K562 (cell line): ENCODE data around the gene HAUS7. TPM values are rescaled to one million over a fixed set of nuclear protein-coding genes. Genes with fewer than 3 reads are reported as not detected.

Source experiments
- CEBPG ChIP-seq, 3 experiments: fragments of 200-800 bp in 1 of 3; sonication (Bioruptor generic) in 1 of 3; sonication (generic) in 1 of 3; formaldehyde crosslinking in 1 of 3; IDR thresholded peaks in 2 of 3; conservative IDR thresholded peaks in 1 of 3; 2 replicates each; pipeline versions ENCODE4 v1.6.1 to v1.8.0; 2016 to 2022; ENCODE audit warnings: missing compliant biosample characterization in 2 of 3, missing genetic modification characterization in 2 of 3, mild to moderate bottlenecking in 1 of 3, missing genetic modification reagents in 1 of 3
- CTCFL ChIP-seq: IDR thresholded peaks from 2 replicates; pipeline ENCODE4 v1.6.1; 2011; ENCODE audit warnings: borderline replicate concordance, low read depth, mild to moderate bottlenecking, moderate library complexity, low read length; ENCODE audit not compliant: insufficient read depth, poor library complexity, severe bottlenecking
- KLF16 ChIP-seq: IDR thresholded peaks from 2 replicates; pipeline ENCODE4 v1.6.1; 2016; ENCODE audit warnings: antibody characterized with exemption
- NFXL1 ChIP-seq: fragments of 450-650 bp; formaldehyde crosslinking; IDR thresholded peaks from 2 replicates; pipeline ENCODE4 v1.4.0; 2021; ENCODE audit warnings: mild to moderate bottlenecking
- REST ChIP-seq, 2 experiments: fragments of 450-650 bp; formaldehyde crosslinking in 1 of 2; IDR thresholded peaks; 2 replicates each; pipeline versions ENCODE4 v1.4.0 to v1.6.1; 2014 to 2020; ENCODE audit warnings: mild to moderate bottlenecking in 2 of 2, borderline replicate concordance in 1 of 2, low read depth in 1 of 2
- SP1 ChIP-seq: sonication (generic); formaldehyde crosslinking; IDR thresholded peaks from 2 replicates; pipeline ENCODE4 v1.8.1; 2022; ENCODE audit warnings: mild to moderate bottlenecking, missing genetic modification reagents
- XRCC4 ChIP-seq: IDR thresholded peaks from one replicate; pipeline ENCODE4 v1.6.1; 2011; ENCODE audit not compliant: insufficient read depth, insufficient read length; ENCODE audit errors: extremely low read depth
- ZBTB1 ChIP-seq: sonication (generic); formaldehyde crosslinking; IDR thresholded peaks from 2 replicates; pipeline ENCODE4 v1.8.1; 2023; ENCODE audit warnings: missing genetic modification reagents, low read depth, mild to moderate bottlenecking, borderline replicate concordance
- ZMIZ1 ChIP-seq, 2 experiments: fragments of 150-350 bp in 1 of 2; IDR thresholded peaks; 2 replicates each; pipeline ENCODE4 v1.6.1; 2012 to 2016; ENCODE audit warnings: low read depth in 2 of 2, low read length in 2 of 2, mild to moderate bottlenecking in 1 of 2, moderate library complexity in 1 of 2
- polyA plus RNA-seq, 8 experiments: library from polyadenylated mRNA; depleted of rRNA in 4 of 8; stranded (reverse) in 5 of 8; unstranded in 3 of 8; fragments of >200 nt; fragmentation: Nextera tagmentation in 2 of 8; fragmentation: Illumina TruSeq in 1 of 8; extraction: Ambion mirVana in 2 of 8; extraction: Trizol in 1 of 8; gene quantifications; 2 replicates each; pipeline versions ENCODE4 v1.2.1 to v1.2.3, GENCODE V29; 2011 to 2014; ENCODE audit warnings: inconsistent platforms in 1 of 8, missing spikeins in 1 of 8
- total RNA-seq, 7 experiments: library from RNA; depleted of rRNA in 6 of 7; stranded (reverse); fragments of >200 nt in 6 of 7; fragmentation: Illumina TruSeq in 2 of 7; extraction: Trizol in 2 of 7; gene quantifications; 2 replicates each; pipeline versions ENCODE4 v1.2.1 to v1.2.3, GENCODE V29; 2011 to 2021; ENCODE audit warnings: low replicate concordance in 1 of 7

Gene HAUS7
- total and polyA plus RNA-seq, 9 of the 15 experiments (the other 6 are each of a cell fraction or from before 2014, with no cell fraction given), result 10.0 to 94.9 (median 48.8) TPM

GRCh38 chrX:153400146-153401132, 69.9 kb downstream of the HAUS7 start (continued):
- no peak for TF ChIP-seq ZMIZ1 (IDR thresholded peaks at IDR 0.05; ENCODE audit: low read depth in 2 of 2, low read length in 2 of 2)
- TF ChIP-seq REST (IDR thresholded peaks at IDR 0.05; ENCODE audit: borderline replicate concordance), result peak; percentile 51; the same call in 1 of the 2 replicates
- TF ChIP-seq REST (CRISPR knock-in tag; IDR thresholded peaks at IDR 0.05; ENCODE audit: low read depth), result no peak
- no peak for TF ChIP-seq CEBPG (CRISPR knock-in tag; IDR thresholded peaks at IDR 0.05)
- no peak for TF ChIP-seq CEBPG (tag; conservative IDR thresholded peaks at IDR 0.05 in 1 of 2, IDR thresholded peaks at IDR 0.05 in 1 of 2)
- no peak for TF ChIP-seq NFXL1 (CRISPR knock-in tag)
- peak; percentile 49; the same call in 1 of the 2 replicates for TF ChIP-seq SP1 (CRISPR knock-in tag)
- TF ChIP-seq ZBTB1 (CRISPR knock-in tag), result no peak
- no peak for TF ChIP-seq XRCC4
- TF ChIP-seq CTCFL, result peak; percentile 94
- 0 out of 2 replicates have a peak, but pooled peaks have one; percentile 33 for TF ChIP-seq KLF16
